ENCODE measurements around the gene CCDC54. TPM values are rescaled to one million over a fixed set of nuclear protein-coding genes. Genes with fewer than 3 reads are reported as not detected.
"Not testable (repeated sequence)": the region's sequence is repeated elsewhere in the genome, so short reads cannot be mapped to it uniquely, and the experiment has no call there.

CCDC54 gene
- not detected for total RNA-seq
- long read RNA-seq = 0 reads

GRCh38 chr3:107377151-107377550 lies at the start of gene CCDC54:
CCDC54 (plus strand) TSS chr3:107377439; CDS start chr3:107377588, 149 bp downstream.
- ATAC-seq = no peak
- intact Hi-C loops (cut with DNase I) = no loop called here

GRCh38 chr3:107328069-107328468 lies 49.2 kb upstream of the CCDC54 start:
- intact Hi-C loops (cut with DNase I) = no loop called here
- no peak for ATAC-seq
- DNase-seq = no peak

More at GRCh38 chr3:107377151-107377550, at the start of gene CCDC54:
- DNase-seq = no peak

- ATAC-seq = no peak
- intact Hi-C loops (cut with DNase I) = no loop called here
- DNase-seq = no peak
Observed at GRCh38 chr3:107329088-107329487, 48.2 kb upstream of the CCDC54 start.

- ATAC-seq; intact Hi-C loops (cut with DNase I); DNase-seq: not testable (repeated sequence)
Observed at GRCh38 chr3:107339690-107340089, 37.5 kb upstream of the CCDC54 start.

GRCh38 chr3:107344722-107345121 lies 32.5 kb upstream of the CCDC54 start:
- ATAC-seq = no peak
- DNase-seq = no peak
- intact Hi-C loops (cut with DNase I) = no loop called here

GRCh38 chr3:107345822-107346405 lies 31.3 kb upstream of the CCDC54 start:
- intact Hi-C loops (cut with DNase I) = no loop called here
- ATAC-seq (no peak), DNase-seq (no peak)

- intact Hi-C loops (cut with DNase I) = no loop called here
- DNase-seq = no peak
- no peak for ATAC-seq
Observed at GRCh38 chr3:107346564-107346963, 30.7 kb upstream of the CCDC54 start.

- DNase-seq = no peak
- intact Hi-C loops (cut with DNase I) = no loop called here
- no peak for ATAC-seq
Observed at GRCh38 chr3:107347751-107348150, 29.5 kb upstream of the CCDC54 start.

- intact Hi-C loops (cut with DNase I) = no loop called here
- DNase-seq (no peak), ATAC-seq (no peak)
Observed at GRCh38 chr3:107356706-107357105, 20.5 kb upstream of the CCDC54 start.

- intact Hi-C loops (cut with DNase I) = no loop called here
- DNase-seq = no peak
- no peak for ATAC-seq
Observed at GRCh38 chr3:107361633-107362032, 15.6 kb upstream of the CCDC54 start.

- ATAC-seq (no peak), DNase-seq (no peak)
- intact Hi-C loops (cut with DNase I) = no loop called here
Observed at GRCh38 chr3:107365051-107365450, 12.2 kb upstream of the CCDC54 start.

- ATAC-seq = no peak
- no peak for DNase-seq
Observed at GRCh38 chr3:107366766-107367165, 10.5 kb upstream of the CCDC54 start.

GRCh38 chr3:107367353-107367752 lies 9.9 kb upstream of the CCDC54 start:
- ATAC-seq (peak in 1 of 2 donors; percentile 42), DNase-seq (no peak)
- intact Hi-C loops (cut with DNase I) = no loop called here

More at GRCh38 chr3:107366766-107367165, 10.5 kb upstream of the CCDC54 start:
- intact Hi-C loops (cut with DNase I) = no loop called here

- intact Hi-C loops (cut with DNase I) = no loop called here
- DNase-seq (no peak), ATAC-seq (no peak)
Observed at GRCh38 chr3:107368654-107369398, 8.4 kb upstream of the CCDC54 start.

GRCh38 chr3:107369791-107370190 lies 7.4 kb upstream of the CCDC54 start:
- ATAC-seq = no peak
- no peak for DNase-seq
- intact Hi-C loops (cut with DNase I) = no loop called here

GRCh38 chr3:107370907-107371306 lies 6.3 kb upstream of the CCDC54 start:
- no peak for DNase-seq
- no peak for ATAC-seq
- intact Hi-C loops (cut with DNase I) = no loop called here

- ATAC-seq = no peak
- intact Hi-C loops (cut with DNase I) = no loop called here
- no peak for DNase-seq
Observed at GRCh38 chr3:107372506-107372905, 4.7 kb upstream of the CCDC54 start.

GRCh38 chr3:107373896-107374295 lies 3.3 kb upstream of the CCDC54 start:
- ATAC-seq = no peak

GRCh38 chr3:107375682-107376081 lies 1.6 kb upstream of the CCDC54 start:
- intact Hi-C loops (cut with DNase I) = no loop called here
- no peak for DNase-seq
- ATAC-seq = no peak

More at GRCh38 chr3:107373896-107374295, 3.3 kb upstream of the CCDC54 start:
- intact Hi-C loops (cut with DNase I) = no loop called here
- no peak for DNase-seq

GRCh38 chr3:107382631-107383030 lies 5.4 kb downstream of the CCDC54 start:
- intact Hi-C loops (cut with DNase I) = no loop called here
- no peak for DNase-seq
- ATAC-seq = peak in 1 of 2 donors; percentile 86

- ATAC-seq (no peak), DNase-seq (no peak)
- intact Hi-C loops (cut with DNase I) = no loop called here
Observed at GRCh38 chr3:107384428-107384827, 7.2 kb downstream of the CCDC54 start.

Measured in left cardiac atrium (tissue), 4 donors.